Skeletal muscle satellite cell (primary cell): Measurements from ENCODE around the gene SPATA21.
"Not testable (repeated sequence)": the region's sequence is repeated elsewhere in the genome, so short reads cannot be mapped to it uniquely, and the experiment has no call there.

ENCODE experiments used
- H3K27me3 ChIP-seq: 2 replicates; pipeline ENCODE4 v1.7.0; 2013; ENCODE audit warnings: low read length; ENCODE audit not compliant: control insufficient read depth, insufficient read depth
- H3K36me3 ChIP-seq: 2 replicates; pipeline ENCODE4 v1.7.0; 2013; ENCODE audit warnings: mild to moderate bottlenecking, control low read depth, low read length; ENCODE audit not compliant: insufficient read depth
- H3K4me1 ChIP-seq: 2 replicates; pipeline ENCODE4 v1.7.0; 2013; ENCODE audit warnings: low read length; ENCODE audit not compliant: control insufficient read depth, insufficient read depth
- H3K4me2 ChIP-seq: 2 replicates; pipeline ENCODE4 v1.7.0; 2013; ENCODE audit warnings: mild to moderate bottlenecking, low read length
- H3K4me3 ChIP-seq: 2 replicates; pipeline ENCODE4 v1.7.0; 2013; ENCODE audit warnings: low read length
- H3K9ac ChIP-seq: 2 replicates; pipeline ENCODE4 v1.7.0; 2013; ENCODE audit warnings: mild to moderate bottlenecking, low read depth, low read length, moderate library complexity
- H3K9me3 ChIP-seq: replicated peaks from 2 replicates; pipeline ENCODE4 v1.7.0; 2013; ENCODE audit warnings: mild to moderate bottlenecking, control low read depth, low read length

Gene SPATA21

DNA sequence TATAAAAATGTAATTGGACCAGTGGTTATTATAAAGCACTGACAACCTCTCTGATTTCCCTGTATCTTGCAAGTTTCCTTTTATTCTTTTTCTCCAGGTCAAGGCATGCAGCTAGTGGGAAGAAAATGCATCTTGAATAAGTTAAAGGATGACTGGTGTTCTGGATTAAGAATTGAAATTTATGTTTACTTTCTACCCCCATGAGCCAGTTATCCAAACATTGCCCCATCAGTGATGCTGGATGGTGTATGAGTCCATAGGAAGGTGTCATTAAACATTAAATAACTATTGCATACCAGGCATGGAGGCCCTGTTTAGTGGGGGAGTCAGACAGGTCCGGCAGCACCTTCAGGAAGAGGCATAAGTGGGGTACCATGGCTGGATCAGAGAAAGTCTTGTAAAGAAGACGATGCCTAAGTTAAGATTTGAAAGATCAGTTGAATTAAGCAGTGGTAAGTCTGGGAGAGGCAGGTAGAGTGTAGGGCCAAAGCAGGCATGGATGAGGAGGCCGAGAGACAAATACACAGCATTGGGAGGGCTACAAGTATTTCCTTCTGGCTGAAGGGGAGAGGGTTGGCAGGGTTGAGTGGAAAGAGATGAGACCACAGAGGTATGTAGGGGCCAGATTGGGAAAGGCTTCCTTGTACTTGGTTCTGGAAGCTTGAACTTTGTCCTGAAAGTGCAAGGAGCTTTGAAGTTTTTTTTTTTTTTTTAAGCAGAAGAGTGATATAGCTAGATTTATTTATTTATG is 64.5 kb downstream of the SPATA21 start:
- peak overlapping the region; percentile 6 for H3K4me2 ChIP-seq

DNA sequence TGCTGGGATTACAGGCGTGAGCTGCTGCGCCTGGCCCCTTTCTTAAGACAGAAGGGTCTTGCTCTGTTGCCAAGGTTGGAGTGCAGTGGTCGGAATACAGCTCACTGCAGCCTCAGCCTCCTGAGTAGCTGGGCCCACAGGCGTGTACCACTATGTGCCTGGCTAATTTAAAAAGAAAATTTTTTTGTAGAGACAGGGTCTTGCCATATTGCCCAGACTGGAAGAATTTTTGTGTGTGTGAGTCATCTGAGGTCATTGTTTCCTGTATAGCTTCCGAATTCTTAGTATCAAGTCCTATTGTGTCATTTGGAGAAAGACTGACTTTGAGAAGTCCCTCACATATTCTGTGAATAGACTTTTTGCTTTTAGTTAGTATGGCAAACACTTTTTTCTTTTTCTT is 65.5 kb downstream of the SPATA21 start:
- H3K9ac ChIP-seq: no peak overlapping the region
- H3K4me1 ChIP-seq: peaks cover 57% of the 10 kb centered on the region
- H3K9me3 ChIP-seq: no peaks in the 10 kb centered on the region
- H3K4me2 ChIP-seq: peak overlapping the region; percentile 20
- H3K4me3 ChIP-seq: no peak overlapping the region
- H3K27me3 ChIP-seq: no peaks in the 10 kb centered on the region
- H3K36me3 ChIP-seq: peaks cover 11% of the 10 kb centered on the region

More for the DNA sequence above, 64.5 kb downstream of the SPATA21 start:
- Histone ChIP-seq H3K36me3 (peaks cover 11% of the 10 kb centered on the region), H3K9me3 (no peaks in the 10 kb centered on the region), H3K4me1 (peaks cover 66% of the 10 kb centered on the region), H3K27me3 (no peaks in the 10 kb centered on the region), H3K4me3 (no peak overlapping the region), H3K9ac (no peak overlapping the region)

DNA sequence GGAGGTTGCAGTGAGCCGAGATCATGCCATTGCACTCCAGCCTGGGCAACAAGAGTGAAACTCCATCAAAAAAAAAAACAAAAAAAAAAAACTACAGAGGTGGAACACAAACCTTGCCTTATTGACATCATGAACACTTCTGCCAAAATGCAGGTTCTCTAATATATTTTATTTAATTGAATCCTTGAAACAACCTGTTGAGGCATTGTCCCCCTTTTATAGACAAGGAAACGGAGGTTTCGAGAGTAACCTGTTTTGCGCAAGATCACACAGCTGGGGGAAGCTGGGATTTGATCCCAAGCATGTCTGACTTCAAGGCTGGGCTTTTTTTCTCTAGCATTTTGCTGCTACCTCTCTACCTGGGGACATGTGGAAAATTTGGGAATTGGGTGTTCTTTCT is 67.4 kb downstream of the SPATA21 start:
- Histone ChIP-seq H3K4me1 (peaks cover 43% of the 10 kb centered on the region), H3K9ac (no peak overlapping the region), H3K4me3 (no peak overlapping the region), H3K36me3 (peaks cover 11% of the 10 kb centered on the region), H3K9me3 (no peaks in the 10 kb centered on the region), H3K27me3 (no peaks in the 10 kb centered on the region), H3K4me2 (no peak overlapping the region)

DNA sequence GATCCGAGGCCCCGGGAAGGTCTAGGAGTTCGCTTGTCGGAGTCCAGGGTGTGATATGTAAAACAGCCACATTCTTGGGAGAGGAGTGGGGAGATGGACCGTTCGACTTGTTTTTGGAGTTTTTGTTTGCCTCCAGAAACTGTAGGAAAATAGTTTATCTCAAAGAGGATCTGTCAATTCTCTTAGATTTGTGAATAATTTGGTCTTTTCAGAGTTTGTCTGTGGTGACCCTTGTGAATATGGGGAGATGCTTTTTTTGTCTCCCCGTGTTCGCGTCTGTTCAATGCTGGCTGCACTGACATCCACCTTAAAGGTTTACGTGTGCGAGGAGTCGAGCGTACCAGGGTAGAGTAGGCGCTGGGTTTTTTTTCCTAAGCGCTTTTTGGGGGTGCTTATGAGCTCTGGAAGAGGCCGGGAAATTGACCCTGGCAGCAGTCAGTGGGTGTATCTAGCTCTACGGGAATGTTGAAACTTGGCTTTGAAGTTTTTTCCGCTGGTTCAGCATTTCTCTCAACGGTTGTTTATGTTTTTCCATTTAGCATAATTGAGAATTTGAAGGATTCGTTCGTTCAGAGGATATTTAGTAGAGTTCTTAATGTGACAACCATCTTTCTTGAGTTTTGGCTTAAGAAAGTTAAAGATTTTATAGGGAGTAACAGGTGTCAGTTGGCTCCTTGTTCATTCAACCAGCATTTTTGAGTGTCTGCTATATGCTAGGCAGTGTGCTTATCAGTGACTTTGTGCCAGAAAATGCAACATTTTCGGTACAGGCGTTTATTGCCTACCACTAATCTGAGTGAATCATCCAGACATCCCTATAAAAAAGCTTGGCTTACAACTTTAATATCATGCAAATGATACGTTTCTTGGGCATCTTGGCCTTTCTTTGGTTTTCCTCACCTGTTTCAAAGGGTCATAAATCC is 69.0 kb downstream of the SPATA21 start:
- peaks cover 3% of the 10 kb centered on the region for H3K36me3 ChIP-seq
- H3K4me2 ChIP-seq: peak overlapping the region; percentile 90
- no peaks in the 10 kb centered on the region for H3K27me3 ChIP-seq
- H3K4me3 ChIP-seq: peak overlapping the region; percentile 85
- peaks cover 33% of the 10 kb centered on the region for H3K4me1 ChIP-seq
- H3K9ac ChIP-seq: peak overlapping the region; percentile 93
- H3K9me3 ChIP-seq: no peaks in the 10 kb centered on the region

DNA sequence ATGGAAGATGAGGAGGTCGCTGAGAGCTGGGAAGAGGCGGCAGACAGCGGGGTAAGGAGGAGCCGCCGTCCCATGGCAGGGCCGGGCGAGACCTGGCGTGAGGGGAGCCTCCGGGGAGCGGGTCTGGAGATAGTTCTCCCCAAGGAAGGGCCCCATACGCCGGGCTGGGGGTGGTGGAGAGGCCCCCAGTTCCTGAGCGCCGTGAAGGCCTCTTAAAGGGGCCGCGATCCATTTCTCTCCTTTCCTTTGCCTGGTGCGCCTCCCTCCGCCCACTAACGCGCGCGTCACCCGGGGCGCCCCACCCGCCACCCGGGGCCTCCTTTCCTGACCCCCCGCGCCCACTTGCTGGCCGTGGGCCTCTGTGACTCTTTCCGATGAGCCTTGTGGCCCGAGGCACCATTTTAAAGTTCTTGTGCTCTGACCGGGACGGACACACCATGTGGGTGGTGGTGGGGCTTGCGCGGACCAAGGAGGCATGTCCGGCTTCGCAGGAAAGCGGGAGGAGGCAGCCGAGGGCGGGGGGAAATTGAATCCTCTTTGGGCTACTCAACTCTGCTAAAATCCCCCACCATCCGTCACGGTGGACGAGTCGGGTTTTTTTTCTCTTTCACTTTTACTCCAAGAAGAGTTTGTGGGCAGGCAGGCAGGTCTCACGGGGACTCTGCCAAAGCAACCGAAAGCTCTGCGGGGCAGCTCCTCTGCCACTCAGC is 69.8 kb downstream of the SPATA21 start:
- peak overlapping the region; percentile 93 for H3K9ac ChIP-seq
- H3K4me1 ChIP-seq: peaks cover 29% of the 10 kb centered on the region
- H3K9me3 ChIP-seq: no peaks in the 10 kb centered on the region
- no peaks in the 10 kb centered on the region for H3K36me3 ChIP-seq
- H3K4me3 ChIP-seq: peak overlapping the region; percentile 85
- no peaks in the 10 kb centered on the region for H3K27me3 ChIP-seq
- H3K4me2 ChIP-seq: peak overlapping the region; percentile 90

DNA sequence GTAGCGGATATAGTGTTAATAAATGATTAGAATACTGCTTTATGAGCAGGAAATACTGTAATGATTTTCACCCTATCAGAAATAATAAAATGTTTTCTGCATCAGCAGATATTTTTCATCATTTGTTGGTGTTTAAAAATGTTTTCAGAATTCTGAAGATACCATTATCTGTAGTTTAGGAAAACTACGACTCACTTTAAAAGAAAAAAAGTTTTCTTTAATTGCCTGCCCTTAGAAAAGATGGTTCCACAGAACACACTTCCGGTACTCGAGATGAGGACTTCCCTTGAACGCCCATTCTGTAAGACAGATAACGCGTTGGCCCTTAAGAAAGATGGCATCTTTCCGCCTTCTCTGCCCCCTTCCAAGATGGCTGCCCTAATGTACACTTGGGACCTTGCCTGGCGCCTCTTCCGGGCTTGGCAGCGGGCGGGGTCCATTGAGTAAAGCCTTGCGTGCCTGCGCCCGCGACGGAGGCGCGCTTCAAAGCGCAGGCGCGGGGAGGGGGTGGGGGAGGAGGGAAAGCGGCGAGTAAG is 70.4 kb downstream of the SPATA21 start, which contains the start of gene SZRD1:
Gene SZRD1, plus strand, starts transcription at position 521 of the 536 bp plus-strand sequence. CDS start 16 bp downstream, outside the sequence.
- Histone ChIP-seq H3K4me3 (peak within 1 kb of the TSS; percentile 85), H3K9ac (peak within 1 kb of the TSS; percentile 93), H3K36me3 (no peaks in the 10 kb centered on the region), H3K4me1 (peaks cover 23% of the 10 kb centered on the region), H3K4me2 (peak within 1 kb of the TSS; percentile 90), H3K9me3 (no peaks in the 10 kb centered on the region), H3K27me3 (no peaks in the 10 kb centered on the region)

DNA sequence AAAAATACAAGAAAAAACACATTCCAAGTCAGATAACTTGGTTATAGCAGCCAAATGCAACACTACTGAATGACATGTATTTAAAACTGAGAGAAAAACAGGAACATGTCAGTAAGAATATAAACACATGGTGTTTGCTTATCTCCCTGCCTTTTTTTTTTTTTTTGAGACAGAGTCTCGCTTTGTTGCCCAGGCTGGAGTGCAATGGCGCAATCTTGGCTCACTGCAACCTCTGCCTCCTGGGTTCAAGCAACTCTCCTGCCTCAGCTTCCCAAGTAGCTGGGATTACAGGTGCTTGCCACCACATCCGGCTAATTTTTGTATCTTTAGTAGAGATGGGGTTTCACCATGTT is 72.1 kb downstream of the SPATA21 start:
- H3K4me3 ChIP-seq, H3K36me3 ChIP-seq, H3K9ac ChIP-seq, H3K27me3 ChIP-seq, H3K9me3 ChIP-seq, H3K4me2 ChIP-seq: not testable (repeated sequence)
- H3K4me1 ChIP-seq: peaks cover 19% of the 10 kb centered on the region

DNA sequence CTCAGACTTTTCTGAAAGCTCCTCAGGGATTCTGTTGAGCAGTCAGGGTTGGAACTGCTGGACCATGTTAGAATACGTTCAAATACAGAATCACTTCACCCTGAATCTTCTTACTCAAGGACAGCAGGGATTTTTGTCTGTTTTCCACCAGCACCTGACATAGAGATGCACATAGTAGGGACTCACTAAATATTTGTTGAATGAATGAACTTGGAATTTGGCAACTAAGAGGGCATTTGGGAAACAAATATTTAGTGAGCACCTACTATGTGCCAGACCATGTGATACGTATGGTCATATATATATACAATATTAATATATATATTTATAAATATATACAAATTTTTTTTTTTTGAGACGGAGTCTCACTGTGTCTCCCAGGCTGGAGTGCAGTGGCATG is 80.4 kb downstream of the SPATA21 start:
- no peaks in the 10 kb centered on the region for H3K9me3 ChIP-seq
- no peak overlapping the region for H3K9ac ChIP-seq
- H3K27me3 ChIP-seq: no peaks in the 10 kb centered on the region
- H3K4me1 ChIP-seq: peaks cover 7% of the 10 kb centered on the region
- H3K4me3 ChIP-seq: no peak overlapping the region
- H3K36me3 ChIP-seq: no peaks in the 10 kb centered on the region
- no peak overlapping the region for H3K4me2 ChIP-seq

DNA sequence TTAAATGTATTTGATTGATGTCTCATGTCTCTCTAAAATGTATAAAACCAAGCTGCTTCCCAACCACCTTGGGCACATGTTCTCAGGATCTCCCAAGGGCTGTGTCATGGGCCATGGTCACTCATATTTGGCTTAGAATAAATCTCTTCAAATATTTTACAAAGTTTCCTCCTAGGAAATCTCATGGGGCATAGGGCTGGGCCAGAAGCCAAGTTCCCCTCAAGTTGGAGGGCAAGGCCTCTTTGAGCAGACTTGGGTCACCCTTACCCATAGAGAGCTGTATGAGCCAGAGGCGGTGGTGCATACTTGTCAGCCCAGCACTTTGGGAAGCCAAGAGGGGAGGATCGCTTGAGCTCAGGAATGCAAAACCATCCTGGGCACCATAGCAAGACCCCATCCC is 82.6 kb downstream of the SPATA21 start:
- no peak overlapping the region for H3K4me3 ChIP-seq
- no peaks in the 10 kb centered on the region for H3K9me3 ChIP-seq
- H3K36me3 ChIP-seq: no peaks in the 10 kb centered on the region
- no peaks in the 10 kb centered on the region for H3K27me3 ChIP-seq
- H3K4me2 ChIP-seq: no peak overlapping the region
- H3K4me1 ChIP-seq: peaks cover 20% of the 10 kb centered on the region
- no peak overlapping the region for H3K9ac ChIP-seq

DNA sequence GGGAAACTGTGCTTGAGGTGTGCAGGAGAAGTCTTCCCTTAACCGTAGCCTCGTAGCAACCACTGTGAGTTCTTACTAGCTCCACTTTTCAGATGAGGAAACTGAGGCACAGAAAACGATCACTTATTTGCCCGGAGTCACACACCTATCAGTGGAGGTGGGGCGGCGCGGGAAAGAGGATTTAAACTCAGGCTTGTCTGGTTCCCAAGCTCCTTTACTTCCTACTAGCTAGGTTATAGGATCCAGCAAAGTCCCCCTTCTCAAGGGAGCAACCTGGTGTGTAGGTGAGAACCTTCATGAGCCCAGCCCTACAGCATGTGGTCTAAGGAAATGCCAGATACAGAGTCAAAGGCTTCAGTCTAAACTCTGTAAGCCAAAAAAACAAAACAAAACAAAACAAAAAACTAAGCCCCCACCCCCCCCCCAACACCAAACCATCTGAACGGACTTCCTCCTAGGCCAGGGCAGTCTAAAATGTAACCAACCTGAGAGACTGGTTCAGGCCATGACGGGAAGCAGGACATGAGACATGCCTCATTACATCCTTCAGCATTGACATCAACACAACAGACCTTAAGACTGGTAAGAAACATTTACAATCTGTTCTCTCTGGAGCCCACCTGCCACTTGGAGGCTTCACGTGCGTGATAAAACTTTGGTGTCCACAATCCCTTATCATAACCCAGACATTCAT is 84.2 kb downstream of the SPATA21 start:
- H3K4me2 ChIP-seq: peak overlapping the region; percentile 94
- peaks cover 30% of the 10 kb centered on the region for H3K4me1 ChIP-seq
- no peaks in the 10 kb centered on the region for H3K27me3 ChIP-seq
- no peaks in the 10 kb centered on the region for H3K36me3 ChIP-seq
- H3K9ac ChIP-seq: peak overlapping the region; percentile 98
- peak overlapping the region; percentile 97 for H3K4me3 ChIP-seq
- H3K9me3 ChIP-seq: no peaks in the 10 kb centered on the region
